ENCODE measurements around the gene MEAK7. TPM values are rescaled to one million over a fixed set of nuclear protein-coding genes. Genes with fewer than 3 reads are reported as not detected.

MEAK7 gene
- total and polyA plus RNA-seq, 7 donors, result 2.2 to 7.1 (median 2.8) TPM

- H3K9me3 ChIP-seq, result no peaks in the 10 kb centered on the region
- H3K4me1 ChIP-seq, result peaks cover 3% of the 10 kb centered on the region
- DNase-seq, result peak in 1 of 2 donors; percentile 54
- H3K27ac ChIP-seq, result no peak overlapping the region
- peaks cover 0 to 8% (median 5%) of the 10 kb centered on the region in 3 donors for H3K27me3 ChIP-seq (ENCODE audit: insufficient read depth in 3 of 3, low read length in 2 of 3)
- WGBS, 3 donors, result 66 to 74% (median 66%) methylated on average over 25 of the region's 25 CpGs
- TF ChIP-seq CTCF (IDR thresholded peaks at IDR 0.05), result no peak
- no peak overlapping the region for H3K4me3 ChIP-seq
- no peaks in the 10 kb centered on the region for H3K36me3 ChIP-seq (ENCODE audit: insufficient read depth in 1 of 2, low read depth in 1 of 2)
- no peak for ATAC-seq
- intact Hi-C loops (cut with DNase I), result no loop called here
These were observed 44.7 kb upstream of the MEAK7 start for GRCh38 chr16:84548971-84549844.

- H3K27me3 ChIP-seq (ENCODE audit: insufficient read depth in 3 of 3, low read length in 2 of 3), result peaks cover 0 to 8% (median 5%) of the 10 kb centered on the region in 3 donors
- H3K4me3 ChIP-seq, result no peak overlapping the region
- H3K36me3 ChIP-seq (ENCODE audit: insufficient read depth in 1 of 2, low read depth in 1 of 2), result no peaks in the 10 kb centered on the region
- intact Hi-C loops (cut with DNase I), result no loop called here
- no peak for TF ChIP-seq CTCF (IDR thresholded peaks at IDR 0.05)
- no peaks in the 10 kb centered on the region for H3K9me3 ChIP-seq
- DNase-seq (peak in 1 of 2 donors; percentile 10), ATAC-seq (no peak)
- peaks cover 3% of the 10 kb centered on the region for H3K4me1 ChIP-seq
- WGBS, 3 donors, result 80 to 90% (median 83%) methylated on average over 7 to 8 of the region's 8 CpGs
- no peak overlapping the region for H3K27ac ChIP-seq
These were observed 44.0 kb upstream of the MEAK7 start for GRCh38 chr16:84548508-84548907.

GRCh38 chr16:84547546-84548061 lies 43.1 kb upstream of the MEAK7 start:
- DNase-seq (peak in 1 of 2 donors; percentile 19), ATAC-seq (no peak)
- Histone ChIP-seq H3K27me3 (ENCODE audit: insufficient read depth in 3 of 3, low read length in 2 of 3) (peaks cover 0 to 8% (median 5%) of the 10 kb centered on the region in 3 donors), H3K4me1 (peaks cover 3% of the 10 kb centered on the region), H3K4me3 (no peak overlapping the region), H3K27ac (no peak overlapping the region), H3K9me3 (no peaks in the 10 kb centered on the region), H3K36me3 (ENCODE audit: insufficient read depth in 1 of 2, low read depth in 1 of 2) (no peaks in the 10 kb centered on the region)
- no peak for TF ChIP-seq CTCF (IDR thresholded peaks at IDR 0.05)
- intact Hi-C loops (cut with DNase I), result no loop called here
- 68 to 81% (median 71%) methylated on average over 12 of the region's 12 CpGs for WGBS, 3 donors

- TF ChIP-seq CTCF (IDR thresholded peaks at IDR 0.05), result no peak
- DNase-seq (peak in 1 of 2 donors; percentile 23), ATAC-seq (no peak)
- H3K36me3 ChIP-seq (ENCODE audit: insufficient read depth in 1 of 2, low read depth in 1 of 2), result no peaks in the 10 kb centered on the region
- no peaks in the 10 kb centered on the region for H3K9me3 ChIP-seq
- intact Hi-C loops (cut with DNase I), result no loop called here
- WGBS, 3 donors, result 77 to 83% (median 79%) methylated on average over 22 of the region's 22 CpGs
- peaks cover 0 to 8% (median 5%) of the 10 kb centered on the region in 3 donors for H3K27me3 ChIP-seq (ENCODE audit: insufficient read depth in 3 of 3, low read length in 2 of 3)
- no peak overlapping the region for H3K27ac ChIP-seq
- H3K4me1 ChIP-seq, result peaks cover 3% of the 10 kb centered on the region
- H3K4me3 ChIP-seq, result no peak overlapping the region
These were observed 42.4 kb upstream of the MEAK7 start for GRCh38 chr16:84546669-84547545.

Measured in psoas muscle (tissue), 8 donors.